GM19240 (cell line): ENCODE results near the gene ASB6.

Experiments used
- DNase-seq: peaks from one replicate; pipeline ENCODE4 v3.0.0; 2011; ENCODE audit warnings: low spot score; ENCODE audit not compliant: insufficient read length

The ASB6 gene, protein sequence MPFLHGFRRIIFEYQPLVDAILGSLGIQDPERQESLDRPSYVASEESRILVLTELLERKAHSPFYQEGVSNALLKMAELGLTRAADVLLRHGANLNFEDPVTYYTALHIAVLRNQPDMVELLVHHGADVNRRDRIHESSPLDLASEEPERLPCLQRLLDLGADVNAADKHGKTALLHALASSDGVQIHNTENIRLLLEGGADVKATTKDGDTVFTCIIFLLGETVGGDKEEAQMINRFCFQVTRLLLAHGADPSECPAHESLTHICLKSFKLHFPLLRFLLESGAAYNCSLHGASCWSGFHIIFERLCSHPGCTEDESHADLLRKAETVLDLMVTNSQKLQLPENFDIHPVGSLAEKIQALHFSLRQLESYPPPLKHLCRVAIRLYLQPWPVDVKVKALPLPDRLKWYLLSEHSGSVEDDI

DNA sequence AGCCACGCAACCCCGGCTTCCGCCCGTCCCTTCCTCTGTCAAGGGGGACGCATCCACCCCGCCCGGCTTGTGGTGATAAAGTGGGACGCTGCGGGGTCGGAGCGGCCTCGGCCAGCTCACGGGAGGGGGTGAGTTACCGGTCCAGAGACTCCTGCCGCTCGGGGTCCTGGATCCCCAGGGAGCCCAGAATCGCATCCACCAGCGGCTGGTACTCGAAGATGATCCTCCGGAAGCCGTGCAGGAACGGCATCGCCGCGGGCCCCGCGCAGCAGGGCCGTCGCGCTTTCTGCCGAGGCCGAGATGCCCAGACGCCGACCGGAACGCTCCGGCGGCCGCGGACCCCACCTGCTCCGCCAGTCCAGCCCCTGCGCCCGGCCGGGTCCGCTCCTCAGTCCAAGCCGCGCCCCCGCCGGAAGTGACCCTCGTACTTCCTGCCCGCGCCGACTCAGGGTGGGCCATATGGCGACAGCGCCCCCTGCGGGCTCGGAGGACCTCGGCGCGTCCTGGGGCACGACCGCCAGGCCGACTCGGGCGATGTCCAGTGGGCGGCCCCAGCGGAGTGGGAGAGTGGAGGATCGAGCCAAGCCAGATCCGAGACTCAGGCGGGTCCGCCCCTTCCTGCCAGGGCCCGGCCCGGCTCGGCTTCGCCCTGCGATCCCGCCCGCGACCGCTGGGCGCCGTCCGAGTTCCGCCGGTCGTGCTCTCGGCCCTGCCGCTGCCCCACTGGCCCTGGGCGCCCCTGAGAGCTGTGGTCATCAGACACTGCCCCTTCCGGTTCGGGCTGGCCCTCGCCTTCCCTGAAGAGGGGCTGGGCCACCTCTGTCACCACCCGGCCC lies at the start of gene ASB6:
TSS of gene ASB6 (minus strand) at position 402 of the 836 bp plus-strand sequence. CDS start at position 250, 152 bp downstream.
- DNase-seq = peak; percentile 100

DNA sequence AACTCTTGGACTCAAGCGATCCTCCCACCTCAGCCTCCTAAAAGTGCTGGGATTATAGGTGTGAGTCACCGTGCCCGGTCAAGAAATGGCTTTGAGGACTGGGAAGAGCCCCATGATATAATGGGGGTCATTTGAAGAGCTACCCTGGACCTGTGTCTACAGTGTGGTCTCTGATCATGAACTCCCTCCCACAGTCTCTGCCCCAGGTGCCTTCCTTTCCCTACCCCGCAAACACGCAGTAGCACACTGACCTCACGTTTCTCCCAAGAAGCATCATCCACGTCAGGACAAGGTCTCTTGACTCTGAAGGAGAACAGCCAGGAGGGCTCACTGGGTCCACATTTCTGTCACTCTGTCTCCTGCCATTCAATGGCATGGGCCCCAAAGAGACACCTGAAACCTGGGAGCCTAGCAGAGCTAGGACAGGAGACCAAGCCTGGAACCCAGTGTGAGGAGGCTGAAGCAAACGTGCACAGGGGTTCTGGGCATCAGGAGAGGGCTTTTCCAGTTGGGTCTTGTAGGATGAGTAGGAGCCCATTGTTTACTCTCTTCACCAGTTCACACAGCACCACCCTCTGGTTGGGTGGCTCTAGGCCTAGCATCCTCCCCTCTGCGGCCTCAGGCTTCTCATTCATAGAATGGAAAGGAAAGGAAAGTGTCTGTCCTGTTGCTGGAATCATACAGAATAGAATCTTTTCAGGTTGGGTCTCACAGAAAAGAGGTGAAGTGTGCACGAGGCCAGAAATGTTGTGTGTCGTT lies 46.5 kb upstream of the ASB6 start:
- no peak for DNase-seq

DNA sequence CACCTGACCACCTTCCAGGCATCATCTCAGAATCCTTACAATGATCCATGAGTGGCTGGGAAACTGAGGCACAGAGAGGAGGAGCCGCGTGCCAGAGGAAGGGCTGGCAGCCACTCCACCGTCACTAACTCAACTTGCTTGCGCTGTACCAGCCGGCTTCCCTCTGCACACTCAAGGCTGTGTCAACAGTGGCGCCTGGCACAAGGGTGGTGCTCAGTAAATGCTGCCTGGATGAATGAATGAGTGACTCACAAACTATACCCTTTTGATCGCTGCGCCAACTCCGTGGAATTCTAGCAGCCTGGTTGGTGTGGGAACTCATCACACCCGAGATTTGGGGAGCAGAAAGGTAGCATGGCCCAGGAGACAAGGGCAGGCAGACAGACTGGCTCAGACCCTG lies 45.4 kb upstream of the ASB6 start:
- no peak for DNase-seq

DNA sequence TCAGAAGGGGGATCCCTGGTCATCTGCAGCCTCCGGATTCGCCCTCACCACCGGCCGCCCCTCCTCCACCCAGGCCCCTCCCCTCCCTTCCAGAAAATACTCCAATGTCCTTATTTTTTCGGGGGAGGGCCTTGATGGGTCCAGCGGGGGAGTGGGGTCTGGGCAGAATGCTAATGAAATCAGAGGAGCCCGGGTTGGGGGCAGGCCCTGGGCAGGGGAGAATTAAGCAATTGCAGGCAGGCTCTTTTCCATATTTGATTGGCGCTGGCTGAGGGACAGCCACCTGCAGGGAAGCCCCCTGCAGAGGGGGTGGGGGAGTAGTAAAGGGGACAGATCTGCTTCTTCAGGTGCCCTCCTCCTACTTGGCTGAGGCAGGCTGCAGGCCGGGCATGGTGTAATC lies 44.8 kb upstream of the ASB6 start:
- DNase-seq = no peak

DNA sequence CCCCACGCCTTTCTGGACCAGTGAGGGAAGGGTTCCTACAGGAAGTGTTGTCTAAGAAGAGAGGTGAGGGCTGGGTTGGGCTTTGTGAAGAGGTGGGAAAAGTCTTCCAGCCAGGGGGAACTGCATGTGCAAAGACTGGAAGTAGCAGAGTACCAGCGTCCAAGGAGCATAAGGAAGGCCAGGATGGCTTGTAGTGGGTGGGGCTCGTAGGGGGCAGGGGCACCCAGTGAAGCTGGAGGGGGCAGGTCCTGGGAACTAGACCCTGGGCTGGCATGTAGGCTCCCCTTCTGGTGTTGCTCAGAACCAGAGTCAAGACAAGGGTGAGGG lies 43.9 kb upstream of the ASB6 start:
- no peak for DNase-seq

DNA sequence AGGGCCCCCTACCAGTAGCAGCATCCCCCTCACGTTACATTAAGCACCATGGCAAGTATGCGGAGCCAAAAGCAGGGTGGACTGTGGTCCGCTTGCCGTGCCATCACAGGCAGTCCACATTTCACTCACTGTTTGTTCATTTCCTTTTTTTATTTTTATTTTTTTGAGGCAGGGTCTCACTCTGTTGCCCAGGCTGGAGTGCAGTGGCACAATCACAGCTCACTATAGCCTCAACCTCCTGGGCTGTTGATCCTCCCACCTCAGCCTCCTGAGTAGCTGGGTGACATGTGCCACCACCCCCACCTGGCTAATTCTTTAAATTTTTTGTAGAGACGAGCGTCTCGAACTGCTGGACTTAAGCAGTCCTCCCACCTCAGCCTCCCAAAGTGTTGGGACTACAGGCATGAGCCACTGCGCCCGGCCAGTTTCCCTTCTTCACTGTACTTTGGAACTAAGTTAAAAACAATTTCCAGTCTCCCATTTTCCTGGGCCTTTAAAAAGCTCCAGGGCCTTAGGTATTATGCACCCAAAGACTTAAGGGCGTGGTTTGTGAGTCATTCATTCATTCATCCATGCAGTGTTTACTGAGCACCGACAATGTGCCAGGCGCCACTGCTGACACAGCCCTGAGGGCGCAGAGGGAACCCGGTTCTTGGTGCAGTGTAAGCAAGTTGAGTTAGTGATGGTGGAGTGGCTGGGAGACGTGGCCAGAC lies 43.4 kb upstream of the ASB6 start:
- DNase-seq = no peak

DNA sequence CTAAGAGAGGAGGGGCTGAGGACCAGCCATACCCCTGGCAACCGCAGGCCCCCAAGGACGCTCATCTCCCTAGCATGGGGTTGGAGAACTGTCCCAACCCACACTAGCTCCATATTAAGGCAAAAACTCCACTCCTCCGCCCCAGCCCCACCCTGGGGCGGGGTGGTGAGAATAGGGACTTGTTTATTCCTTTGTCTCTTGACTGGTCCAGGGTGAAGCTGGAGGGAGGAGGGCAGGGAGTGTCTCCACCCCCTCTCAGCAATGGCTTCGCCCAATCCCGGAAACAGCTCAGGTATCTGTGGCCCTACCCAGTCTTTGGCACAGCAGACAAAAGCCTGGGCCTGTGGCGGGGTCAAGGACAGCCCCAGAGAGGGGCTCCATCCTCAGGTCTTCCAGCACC lies 40.4 kb upstream of the ASB6 start:
- DNase-seq = no peak

DNA sequence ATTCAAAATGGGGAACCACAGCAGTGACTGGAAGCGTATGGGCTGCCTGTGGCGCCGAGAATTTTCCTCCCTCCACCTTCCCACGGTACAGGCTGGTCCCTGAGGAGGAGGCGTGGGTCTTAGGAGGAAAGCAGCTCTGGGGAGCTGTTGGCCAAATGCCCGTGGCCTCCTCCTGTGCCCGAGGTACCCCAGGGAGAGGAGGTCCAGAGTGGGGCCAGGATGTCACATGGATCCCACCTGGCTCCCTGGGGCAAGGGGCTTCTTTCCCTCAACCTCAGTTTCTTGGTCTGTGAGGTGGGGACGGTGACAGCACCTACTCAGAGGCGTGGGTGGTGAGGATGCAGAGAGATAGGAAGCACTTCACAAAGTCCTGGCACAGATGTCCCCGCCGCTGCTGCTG lies 40.0 kb upstream of the ASB6 start:
- DNase-seq = no peak

DNA sequence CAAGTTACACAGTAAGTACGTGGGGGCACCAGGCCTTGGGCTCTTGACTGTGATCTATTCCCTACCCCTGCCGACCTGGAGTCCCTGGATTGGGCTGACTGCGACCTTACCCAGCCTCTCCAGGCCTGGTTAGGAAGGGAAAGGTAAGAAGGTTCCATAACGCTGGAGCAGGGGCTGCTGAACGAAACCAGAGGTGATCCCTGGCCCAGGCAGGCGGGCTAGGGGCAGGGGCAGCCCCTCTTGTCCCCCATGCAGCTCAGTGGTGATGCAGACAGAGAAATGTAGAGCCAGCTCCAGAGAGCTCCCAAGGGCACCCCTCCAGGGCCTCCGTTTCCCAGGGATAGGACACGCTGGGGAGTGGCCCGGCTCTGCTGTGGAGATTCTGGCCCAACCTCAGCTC lies 37.6 kb upstream of the ASB6 start:
- DNase-seq = no peak

DNA sequence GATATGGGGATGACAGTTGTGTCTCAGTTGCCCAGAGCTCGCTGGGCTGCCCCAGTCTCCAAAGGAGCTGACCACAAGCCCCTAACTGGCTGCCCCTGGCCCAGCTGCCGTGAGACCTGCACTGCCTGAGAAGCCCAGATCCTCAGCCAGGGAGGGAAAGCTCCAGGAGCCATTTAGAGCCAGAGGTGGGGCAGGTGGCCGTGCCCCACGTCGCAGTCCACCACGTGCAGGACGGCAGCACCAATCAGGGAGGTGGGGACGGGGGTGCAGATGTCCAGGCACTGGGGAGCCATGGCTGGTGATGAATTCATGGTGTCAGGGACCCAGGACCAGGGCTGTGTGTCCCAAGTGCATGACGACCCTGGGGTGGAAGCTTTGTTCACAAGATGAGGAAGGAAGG lies 36.9 kb upstream of the ASB6 start:
- no peak for DNase-seq

DNA sequence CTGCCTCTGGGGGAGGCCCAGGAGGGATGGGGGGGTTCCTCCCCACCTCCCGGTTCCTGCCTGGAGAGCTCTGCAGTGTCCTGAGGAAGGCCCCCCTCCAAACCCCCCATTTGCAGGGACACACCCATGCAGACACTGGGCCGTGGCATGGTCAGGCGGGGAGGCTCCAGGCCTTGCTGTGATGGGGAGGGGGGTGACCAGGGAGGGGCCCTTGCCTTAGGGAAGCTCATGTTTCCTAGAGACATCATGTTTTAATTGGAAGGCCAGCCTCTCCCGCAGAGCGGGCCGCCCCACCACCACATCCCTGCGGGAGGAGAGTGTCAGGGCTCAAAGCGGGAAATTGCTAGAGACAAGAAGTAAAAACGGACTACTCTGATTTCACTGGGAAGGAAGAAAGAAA lies 35.5 kb upstream of the ASB6 start:
- DNase-seq = no peak

DNA sequence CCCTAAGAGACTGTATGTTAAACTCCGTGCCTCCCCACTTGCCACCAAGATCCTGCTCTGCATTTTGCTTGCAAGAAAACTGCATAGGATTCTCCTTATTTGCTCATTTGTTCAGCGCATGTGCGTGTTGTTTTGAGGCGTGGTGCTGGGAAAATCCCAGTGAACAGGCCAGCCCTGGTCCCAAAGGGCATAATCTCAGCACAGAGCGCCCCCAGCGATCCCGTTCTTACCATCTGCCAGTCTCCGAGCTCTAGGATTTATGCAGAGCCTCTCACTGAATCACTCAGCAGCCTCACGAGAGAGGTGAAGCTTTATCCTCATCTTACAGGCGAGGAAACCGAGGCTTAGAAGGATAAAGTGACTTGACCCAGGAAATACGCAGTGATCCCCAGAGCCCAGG lies 35.0 kb upstream of the ASB6 start:
- DNase-seq = no peak

DNA sequence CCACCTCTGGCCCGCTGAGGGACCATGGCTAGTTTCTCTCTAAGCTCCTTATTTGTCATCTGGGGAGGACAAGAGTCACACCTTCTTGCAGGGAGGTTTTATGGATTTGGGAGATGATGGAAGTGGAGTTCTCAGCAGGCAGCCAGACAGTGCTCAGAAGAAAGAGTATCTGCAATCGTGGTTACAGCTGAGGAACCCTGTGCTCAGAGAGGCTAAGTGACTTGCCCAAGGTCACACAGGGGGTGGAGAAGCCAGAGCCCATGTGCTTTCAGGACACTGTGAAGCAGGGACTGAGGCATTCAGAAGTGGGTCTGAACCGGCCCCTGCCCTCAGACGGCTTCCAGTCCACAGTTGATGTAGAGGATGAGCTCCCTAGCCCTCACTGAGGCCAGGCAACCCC lies 34.3 kb upstream of the ASB6 start:
- DNase-seq = no peak

DNA sequence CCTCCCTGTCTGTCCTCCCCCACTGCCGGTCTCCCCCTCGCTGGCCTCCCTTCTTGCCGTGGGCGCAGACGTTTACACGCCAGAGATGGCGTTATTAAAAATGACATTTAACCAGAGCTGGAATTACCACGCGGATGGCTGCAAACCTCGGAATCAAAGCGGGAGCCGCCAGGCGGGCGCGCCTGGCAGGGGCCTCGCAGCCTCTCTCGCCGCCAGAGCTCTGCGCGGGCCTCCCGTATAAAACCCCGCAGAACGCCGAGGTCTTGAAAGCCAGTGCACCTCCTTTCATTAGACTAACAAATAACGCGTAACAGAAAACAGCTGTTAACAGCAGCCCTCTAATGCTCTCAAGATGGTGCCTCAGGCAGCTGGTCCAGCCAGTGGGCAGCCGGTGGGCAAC lies 33.7 kb upstream of the ASB6 start:
- no peak for DNase-seq

DNA sequence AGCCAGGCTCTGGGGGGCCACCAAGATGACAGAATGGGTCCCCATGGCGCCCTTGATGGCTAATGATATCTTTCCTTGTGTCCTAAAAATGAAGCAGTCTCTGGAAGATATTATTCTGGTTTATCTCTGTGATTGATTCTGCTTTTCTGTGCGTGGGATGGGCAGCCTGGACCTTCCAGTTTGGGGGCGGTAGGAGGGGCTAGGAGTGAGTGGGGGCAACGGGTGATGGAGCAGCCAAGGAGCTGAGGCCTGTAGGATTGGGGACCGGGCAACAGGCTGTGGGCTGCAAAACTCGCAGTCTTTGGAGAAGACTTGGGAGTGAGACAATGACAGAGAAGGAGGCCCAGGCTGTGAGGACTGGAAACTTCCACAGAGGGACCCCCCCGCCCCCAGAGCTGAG lies 32.3 kb upstream of the ASB6 start:
- no peak for DNase-seq

DNA sequence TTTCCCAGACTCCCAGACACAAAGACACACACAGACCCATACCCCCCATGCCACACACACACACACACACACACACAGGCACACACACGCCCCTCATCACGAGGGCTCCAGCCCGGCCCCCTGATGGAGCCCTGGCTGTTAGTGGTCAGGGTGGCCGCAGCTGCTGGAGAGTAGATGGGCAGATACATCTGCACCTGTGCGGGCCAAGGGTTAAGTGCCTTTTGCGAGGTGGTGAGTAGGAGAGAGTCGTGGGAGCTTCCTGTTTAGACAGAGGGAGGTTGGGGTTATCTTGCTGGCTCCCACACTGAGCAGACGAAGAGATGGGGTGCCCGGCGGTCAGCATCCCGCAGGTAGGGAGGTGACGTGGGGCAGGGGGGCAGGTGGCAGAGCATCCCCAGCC lies 31.7 kb upstream of the ASB6 start:
- no peak for DNase-seq

DNA sequence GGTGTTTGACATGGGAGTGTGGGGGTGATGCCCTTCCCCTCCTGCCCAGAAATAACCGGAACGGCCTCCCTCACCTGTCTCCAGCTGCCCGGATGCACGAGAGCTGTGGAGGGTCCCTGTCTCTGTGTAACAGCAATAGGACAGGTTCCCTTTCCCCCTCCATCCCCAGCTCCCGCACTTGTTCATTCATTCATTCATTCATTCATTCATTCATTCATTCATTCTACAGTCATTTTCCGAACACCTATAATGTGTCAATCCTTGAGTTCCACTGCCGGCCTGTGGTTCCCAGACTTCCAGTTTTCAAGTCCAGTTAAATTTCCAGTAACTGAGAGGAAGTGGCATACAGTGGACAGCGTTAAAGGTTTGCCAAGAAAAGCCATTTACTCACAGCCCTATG lies 30.8 kb upstream of the ASB6 start:
- DNase-seq = no peak

DNA sequence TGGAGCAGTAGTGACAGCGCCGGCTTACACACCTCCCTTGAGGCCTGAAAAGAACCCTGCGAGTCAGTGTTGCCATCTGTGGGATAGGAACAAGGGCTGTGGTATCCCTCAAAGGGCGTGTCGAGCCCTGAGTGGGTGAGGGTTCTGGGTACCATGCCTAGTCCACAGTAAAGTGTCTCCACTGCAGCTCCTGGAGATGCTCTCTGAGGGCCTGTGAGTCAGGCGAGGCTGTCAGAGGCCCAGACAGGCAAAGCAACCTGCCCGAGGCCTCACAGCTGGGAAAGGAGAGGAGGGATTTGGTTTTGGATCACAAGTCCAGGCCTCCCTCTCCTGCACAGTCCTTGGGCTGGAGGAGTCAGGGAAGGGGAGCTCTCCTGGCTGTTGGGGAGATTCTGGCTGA lies 29.6 kb upstream of the ASB6 start:
- no peak for DNase-seq

DNA sequence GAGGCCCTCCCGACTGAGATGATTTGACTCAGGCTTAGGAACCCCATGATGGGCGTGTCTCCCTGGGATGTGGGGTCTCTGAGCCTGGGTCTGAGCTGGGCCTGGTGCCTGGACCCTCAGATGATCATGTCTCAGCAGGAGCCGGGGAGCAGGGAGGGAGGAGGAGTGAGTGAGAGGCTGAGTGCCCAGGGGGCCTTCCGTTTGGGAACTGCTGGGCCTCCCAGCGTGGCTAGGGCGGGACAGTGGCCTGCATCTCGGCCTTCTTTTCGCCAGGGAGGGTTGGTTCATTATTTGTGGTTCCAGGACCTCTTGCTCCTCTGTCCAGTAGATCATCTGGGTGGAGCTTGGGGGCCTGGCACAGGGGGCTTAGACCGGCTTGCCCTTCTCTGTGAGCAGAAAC lies 29.1 kb upstream of the ASB6 start:
- no peak for DNase-seq

DNA sequence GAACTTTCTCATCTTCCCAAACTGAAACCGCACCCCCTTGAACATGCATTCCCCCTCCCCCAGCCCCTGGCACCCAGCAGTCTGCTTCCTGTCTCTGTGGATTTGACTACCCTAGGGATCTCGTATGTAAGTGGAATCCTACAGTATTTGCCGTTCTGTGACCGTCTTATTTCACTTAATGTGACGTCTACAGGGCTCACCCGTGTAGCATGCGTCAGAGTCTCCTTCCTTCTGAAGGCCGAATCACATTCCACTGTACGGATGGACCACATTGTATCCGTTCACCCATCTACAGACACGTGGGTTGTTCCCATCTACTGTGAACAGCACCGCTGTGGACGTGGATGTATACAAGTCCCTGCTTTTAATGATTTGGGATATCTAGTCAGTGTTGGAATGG lies 28.0 kb upstream of the ASB6 start:
- no peak for DNase-seq

DNA sequence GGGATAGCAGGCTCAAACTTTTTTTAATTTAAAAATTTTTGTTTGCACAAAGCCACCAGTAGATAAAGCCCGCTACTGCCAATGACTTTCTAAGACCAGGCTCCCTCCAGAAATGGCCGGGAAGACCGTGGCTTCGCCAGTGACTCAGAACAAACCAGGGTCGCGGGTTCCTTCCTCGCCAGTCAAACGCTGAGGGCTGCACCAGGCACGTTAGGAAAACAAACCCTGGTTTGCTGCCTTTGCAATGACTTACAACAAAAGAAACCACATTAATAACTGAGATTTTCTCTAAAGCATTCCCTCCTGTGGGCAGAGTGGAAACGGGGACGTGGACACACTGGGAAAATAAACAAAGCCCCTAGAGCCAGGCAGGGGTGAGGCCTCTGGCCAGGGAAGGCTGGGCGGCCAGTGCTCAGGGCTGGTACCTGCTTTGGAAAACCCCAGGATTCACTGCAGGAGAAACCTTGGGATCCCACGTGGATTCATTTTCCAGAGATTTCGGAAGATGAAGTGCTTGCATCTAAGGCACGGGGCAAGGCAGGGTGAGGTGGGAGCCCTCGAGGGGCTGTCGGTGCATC lies 27.3 kb upstream of the ASB6 start:
- no peak for DNase-seq
